WTC11 (cell line): ENCODE results near the gene SERF2.

Source experiments
- CTCF ChIP-seq: fragments of 200-600 bp; IDR thresholded peaks from 2 replicates; pipeline ENCODE4 v1.8.0; 2022; ENCODE audit warnings: antibody characterized with exemption
- TP53 ChIP-seq: sonication (generic); formaldehyde crosslinking; IDR thresholded peaks from 2 replicates; pipeline ENCODE4 v1.8.1; 2023; ENCODE audit warnings: mild to moderate bottlenecking, missing genetic modification reagents

DNA sequence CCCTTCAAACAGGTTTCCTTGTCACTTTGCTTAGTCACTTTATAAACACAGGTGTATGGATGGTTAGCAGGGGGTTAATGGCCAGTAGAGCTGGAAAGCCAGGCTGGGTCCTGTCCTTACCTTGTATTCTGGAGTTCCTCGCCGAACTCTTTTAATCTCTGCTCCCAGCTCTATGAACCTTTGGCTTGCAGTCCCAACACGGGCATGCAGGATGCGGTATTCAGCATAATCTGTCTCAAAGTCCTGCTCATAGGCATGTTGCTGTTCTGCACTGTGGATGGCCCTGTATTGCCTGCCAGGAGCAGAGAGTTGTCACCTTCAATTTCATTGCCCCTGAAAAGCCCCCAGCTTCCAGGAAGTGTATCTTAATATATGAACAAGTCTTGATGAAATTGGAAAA is 18.1 kb upstream of the SERF2 start:
- TF ChIP-seq CTCF (no peak), TP53 (CRISPR knock-in tag) (no peak)
